ENCODE results near the gene GRM8.

DNA sequence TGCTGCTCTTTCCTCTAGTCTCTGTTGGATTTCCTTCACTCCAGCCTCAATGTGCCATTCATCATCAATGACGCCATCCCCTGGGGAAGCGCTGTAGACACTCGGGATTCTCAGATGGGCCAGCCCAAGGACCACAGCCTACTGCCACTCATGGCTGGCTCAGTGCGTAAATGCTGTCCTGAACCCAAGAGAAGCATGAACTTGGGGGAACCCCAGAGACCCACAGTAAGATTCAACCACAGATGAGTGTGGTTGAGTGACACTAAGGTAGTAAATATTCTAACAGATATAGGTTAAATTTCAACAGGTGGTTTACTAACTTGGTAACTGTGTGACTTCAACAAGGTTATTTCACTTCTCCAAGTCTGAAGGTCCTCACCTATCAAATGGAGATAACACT is 304.1 kb downstream of the GRM8 start:
- TF ChIP-seq, protein P1, sequence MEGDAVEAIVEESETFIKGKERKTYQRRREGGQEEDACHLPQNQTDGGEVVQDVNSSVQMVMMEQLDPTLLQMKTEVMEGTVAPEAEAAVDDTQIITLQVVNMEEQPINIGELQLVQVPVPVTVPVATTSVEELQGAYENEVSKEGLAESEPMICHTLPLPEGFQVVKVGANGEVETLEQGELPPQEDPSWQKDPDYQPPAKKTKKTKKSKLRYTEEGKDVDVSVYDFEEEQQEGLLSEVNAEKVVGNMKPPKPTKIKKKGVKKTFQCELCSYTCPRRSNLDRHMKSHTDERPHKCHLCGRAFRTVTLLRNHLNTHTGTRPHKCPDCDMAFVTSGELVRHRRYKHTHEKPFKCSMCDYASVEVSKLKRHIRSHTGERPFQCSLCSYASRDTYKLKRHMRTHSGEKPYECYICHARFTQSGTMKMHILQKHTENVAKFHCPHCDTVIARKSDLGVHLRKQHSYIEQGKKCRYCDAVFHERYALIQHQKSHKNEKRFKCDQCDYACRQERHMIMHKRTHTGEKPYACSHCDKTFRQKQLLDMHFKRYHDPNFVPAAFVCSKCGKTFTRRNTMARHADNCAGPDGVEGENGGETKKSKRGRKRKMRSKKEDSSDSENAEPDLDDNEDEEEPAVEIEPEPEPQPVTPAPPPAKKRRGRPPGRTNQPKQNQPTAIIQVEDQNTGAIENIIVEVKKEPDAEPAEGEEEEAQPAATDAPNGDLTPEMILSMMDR (conservative IDR thresholded peaks at IDR 0.05; ENCODE audit: low read length): no peak
- no peak for TF ChIP-seq EZH2phosphoT487 (IDR thresholded peaks at IDR 0.05; ENCODE audit: borderline replicate concordance, low read depth, low read length)
